IPS-15b (cell line): ENCODE data around the gene LIAS.

Experiments used
- H3K27me3 ChIP-seq: one replicate; pipeline ENCODE4 v1.6.1; 2013; ENCODE audit warnings: low read length; ENCODE audit not compliant: control insufficient read depth, insufficient read depth
- H3K36me3 ChIP-seq: one replicate; pipeline ENCODE4 v1.6.1; 2013; ENCODE audit warnings: low read length; ENCODE audit not compliant: control insufficient read depth, insufficient read depth
- H3K4me1 ChIP-seq: one replicate; pipeline ENCODE4 v1.6.1; 2013; ENCODE audit warnings: mild to moderate bottlenecking, low read length; ENCODE audit not compliant: control insufficient read depth, insufficient read depth
- H3K4me3 ChIP-seq: one replicate; pipeline ENCODE4 v1.5.1; 2013; ENCODE audit warnings: low read depth, low read length
- H3K9ac ChIP-seq: one replicate; pipeline ENCODE4 v1.6.1; 2013; ENCODE audit warnings: low read depth, mild to moderate bottlenecking, low read length
- H3K9me3 ChIP-seq: one replicate; pipeline ENCODE4 v1.6.1; 2013; ENCODE audit warnings: mild to moderate bottlenecking, low read length; ENCODE audit not compliant: control insufficient read depth, insufficient read depth

The LIAS gene

GRCh38 chr4:39526765-39527295, 68.0 kb downstream of the LIAS start:
- Histone ChIP-seq H3K27me3 (no peaks in the 10 kb centered on the region), H3K9me3 (peaks cover 5% of the 10 kb centered on the region), H3K9ac (peak overlapping the region; percentile 94), H3K4me3 (peak overlapping the region; percentile 96), H3K4me1 (no peaks in the 10 kb centered on the region), H3K36me3 (peaks cover 6% of the 10 kb centered on the region)

DNA sequence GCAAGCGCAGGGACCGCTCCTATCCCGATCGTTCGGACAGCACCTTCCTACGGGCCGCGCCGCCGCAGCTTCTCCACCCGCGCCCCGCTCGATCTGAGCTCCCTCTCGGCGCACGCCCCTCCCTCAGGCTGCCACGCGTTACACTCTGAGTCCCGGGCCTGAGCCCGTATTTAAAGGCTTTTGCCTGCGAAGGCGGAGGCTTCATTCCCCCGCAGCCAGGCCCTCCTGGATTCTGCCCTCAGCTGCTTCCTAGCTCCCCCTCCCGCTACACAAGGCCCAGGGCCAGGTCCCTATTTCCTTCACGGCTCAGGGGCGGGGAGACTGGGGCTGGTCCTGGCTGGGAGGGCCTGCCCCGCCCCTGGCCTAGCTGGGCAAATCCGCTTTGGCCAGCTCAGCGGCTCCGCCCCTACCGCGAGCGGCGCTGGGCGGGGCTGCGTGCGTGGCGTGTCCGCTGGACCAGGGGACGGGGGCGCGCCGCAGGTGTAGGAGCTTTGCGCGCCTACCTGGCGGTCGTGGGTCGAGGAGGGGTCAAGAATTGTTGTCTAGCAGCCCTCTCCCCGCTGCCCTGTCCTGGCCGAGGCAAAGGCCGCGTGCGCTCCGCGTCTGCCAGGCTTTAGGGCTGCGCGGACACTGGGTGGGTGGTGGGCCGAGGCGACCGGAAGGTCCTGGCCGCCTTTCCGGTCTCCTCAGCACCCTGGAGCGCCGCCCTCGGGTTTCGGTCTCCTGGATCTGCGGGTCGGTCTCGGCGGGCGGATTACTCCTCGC, 68.6 kb downstream of the LIAS start, which contains the start of gene UGDH:
Gene UGDH, minus strand, starts transcription at position 144 of the 765 bp plus-strand sequence. CDS start 5,927 bp downstream, outside the sequence.
- no peaks in the 10 kb centered on the region for H3K27me3 ChIP-seq
- H3K9ac ChIP-seq = peak within 1 kb of the TSS; percentile 94
- peak within 1 kb of the TSS; percentile 96 for H3K4me3 ChIP-seq
- no peaks in the 10 kb centered on the region for H3K4me1 ChIP-seq
- H3K36me3 ChIP-seq = peaks cover 12% of the 10 kb centered on the region
- H3K9me3 ChIP-seq = peaks cover 7% of the 10 kb centered on the region

GRCh38 chr4:39528061-39528465, 69.2 kb downstream of the LIAS start:
- Histone ChIP-seq H3K9ac (peak overlapping the region; percentile 94), H3K4me3 (peak overlapping the region; percentile 96)

More at GRCh38 chr4:39528061-39528465, 69.2 kb downstream of the LIAS start:
- peaks cover 7% of the 10 kb centered on the region for H3K9me3 ChIP-seq
- H3K4me1 ChIP-seq = no peaks in the 10 kb centered on the region
- H3K27me3 ChIP-seq = no peaks in the 10 kb centered on the region
- H3K36me3 ChIP-seq = peaks cover 12% of the 10 kb centered on the region
